Upper lobe of left lung (tissue), 6 donors: ENCODE measurements around the gene IL16. TPM values are rescaled to one million over a fixed set of nuclear protein-coding genes. Genes with fewer than 3 reads are reported as not detected.
"Not testable (repeated sequence)": the region's sequence is repeated elsewhere in the genome, so short reads cannot be mapped to it uniquely, and the experiment has no call there.

ENCODE experiments used
- ATAC-seq, 2 donors: fragments of 200-7000 bp; cut with Tn5 transposase; one replicate each; pipeline ENCODE4 v1.9.1; 2022; ENCODE audit warnings: mild to moderate bottlenecking in 2 of 2, moderate library complexity in 2 of 2; ENCODE audit not compliant: low FRiP score in 2 of 2
- DNase-seq, 2 donors: peaks; one replicate each; pipeline ENCODE4 v3.0.0-alpha.2; 2019 to 2020
- H3K27ac ChIP-seq, 4 donors: fragments of 200-600 bp; sonication (generic); one replicate each; pipeline ENCODE4 v1.5.1; 2016 to 2019
- H3K27me3 ChIP-seq, 4 donors: fragments of 200-600 bp; sonication (generic); one replicate each; pipeline ENCODE4 v1.5.1; 2017 to 2019
- H3K36me3 ChIP-seq, 4 donors: fragments of 200-600 bp; sonication (generic); one replicate each; pipeline ENCODE4 v1.5.1; 2016 to 2019
- H3K4me1 ChIP-seq, 4 donors: fragments of 200-600 bp; sonication (generic); one replicate each; pipeline ENCODE4 v1.5.1; 2018 to 2019
- H3K4me3 ChIP-seq, 4 donors: fragments of 200-600 bp; sonication (generic); one replicate each; pipeline ENCODE4 v1.5.1; 2017 to 2019; ENCODE audit warnings: mild to moderate bottlenecking in 2 of 4, moderate library complexity in 1 of 4
- H3K9me3 ChIP-seq, 4 donors: fragments of 200-600 bp; sonication (generic); one replicate each; pipeline ENCODE4 v1.5.1; 2018 to 2019
- EP300 ChIP-seq, 4 donors: sonication (generic); formaldehyde crosslinking; IDR thresholded peaks; one replicate each; pipeline ENCODE4 v1.5.1; 2017; ENCODE audit warnings: antibody characterized with exemption in 4 of 4, control low read depth in 2 of 4
- POLR2A ChIP-seq, 4 donors: fragments of 450-650 bp; IDR thresholded peaks; one replicate each; pipeline ENCODE4 v1.5.1; 2016 to 2017; ENCODE audit warnings: antibody characterized with exemption in 4 of 4, mild to moderate bottlenecking in 2 of 4
- POLR2AphosphoS5 ChIP-seq, 2 donors: sonication (generic); formaldehyde crosslinking; IDR thresholded peaks; one replicate each; pipeline ENCODE4 v1.5.1; 2017; ENCODE audit warnings: antibody characterized with exemption in 2 of 2
- WGBS, 2 donors: methylation state at CpG; one replicate each; pipeline ENCODE4 v1.1.5; 2017 to 2018; 5-methylcytosine and 5-hydroxymethylcytosine counted together
- total RNA-seq, 6 donors: library from RNA; depleted of rRNA in 4 of 6; stranded (reverse); fragments of >200 nt in 4 of 6; gene quantifications; one replicate each; pipeline versions ENCODE4 v1.1.0 to v1.2.1, GENCODE V29; 2016 to 2021
- TF ChIP-seq, protein P1 (sequence below), 6 experiments: fragments of 450-650 bp in 4 of 6; fragments of 200-600 bp in 2 of 6; sonication (generic) in 2 of 6; IDR thresholded peaks; one replicate each; pipeline ENCODE4 v1.5.1; 2016 to 2019; ENCODE audit warnings: antibody characterized with exemption in 6 of 6
- donor health status: DM: no; HTN: no; CAD: no; lungs with moderate emphysema.
- donor health status: DM: no; HTN: yes; CAD: no; lungs with severe emphysema.

Gene IL16
- total RNA-seq, 6 donors from 2014 or later = 18.9 to 102 (median 31.8) TPM

DNA sequence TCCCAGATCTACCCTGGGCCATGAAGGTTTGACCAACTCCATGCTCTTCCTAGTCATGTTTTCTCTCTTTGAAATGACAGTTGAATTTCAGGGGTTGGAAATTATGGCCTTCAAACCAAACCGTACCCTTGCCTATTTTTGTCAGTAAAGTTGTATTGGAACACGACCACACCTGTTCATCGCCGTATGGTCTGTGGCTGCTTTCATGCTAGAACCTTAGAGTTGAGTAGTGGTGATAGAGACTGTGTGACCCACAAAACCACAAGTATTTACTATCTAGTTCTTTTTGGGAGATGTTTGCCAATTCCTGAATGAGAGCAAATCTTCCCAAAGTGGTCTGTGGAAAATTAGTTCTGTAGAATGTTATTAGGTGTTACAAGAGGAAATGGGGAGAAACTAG, 151.2 kb downstream of the IL16 start:
- no peak for TF ChIP-seq POLR2A (IDR thresholded peaks at IDR 0.05)
- no peak for TF ChIP-seq POLR2AphosphoS5 (IDR thresholded peaks at IDR 0.05)
- TF ChIP-seq, protein P1, sequence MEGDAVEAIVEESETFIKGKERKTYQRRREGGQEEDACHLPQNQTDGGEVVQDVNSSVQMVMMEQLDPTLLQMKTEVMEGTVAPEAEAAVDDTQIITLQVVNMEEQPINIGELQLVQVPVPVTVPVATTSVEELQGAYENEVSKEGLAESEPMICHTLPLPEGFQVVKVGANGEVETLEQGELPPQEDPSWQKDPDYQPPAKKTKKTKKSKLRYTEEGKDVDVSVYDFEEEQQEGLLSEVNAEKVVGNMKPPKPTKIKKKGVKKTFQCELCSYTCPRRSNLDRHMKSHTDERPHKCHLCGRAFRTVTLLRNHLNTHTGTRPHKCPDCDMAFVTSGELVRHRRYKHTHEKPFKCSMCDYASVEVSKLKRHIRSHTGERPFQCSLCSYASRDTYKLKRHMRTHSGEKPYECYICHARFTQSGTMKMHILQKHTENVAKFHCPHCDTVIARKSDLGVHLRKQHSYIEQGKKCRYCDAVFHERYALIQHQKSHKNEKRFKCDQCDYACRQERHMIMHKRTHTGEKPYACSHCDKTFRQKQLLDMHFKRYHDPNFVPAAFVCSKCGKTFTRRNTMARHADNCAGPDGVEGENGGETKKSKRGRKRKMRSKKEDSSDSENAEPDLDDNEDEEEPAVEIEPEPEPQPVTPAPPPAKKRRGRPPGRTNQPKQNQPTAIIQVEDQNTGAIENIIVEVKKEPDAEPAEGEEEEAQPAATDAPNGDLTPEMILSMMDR (IDR thresholded peaks at IDR 0.05) = no peak
- TF ChIP-seq EP300 (IDR thresholded peaks at IDR 0.05) = no peak
- Histone ChIP-seq H3K4me1 (no peaks in the 10 kb centered on the region), H3K27ac (no peak overlapping the region), H3K9me3 (no peaks in the 10 kb centered on the region), H3K36me3 (no peaks in the 10 kb centered on the region), H3K27me3 (no peaks in the 10 kb centered on the region), H3K4me3 (no peak overlapping the region)
- 92 to 99% methylated on average over 4 of the region's 4 CpGs for WGBS, 2 donors
- ATAC-seq (no peak), DNase-seq (no peak)

DNA sequence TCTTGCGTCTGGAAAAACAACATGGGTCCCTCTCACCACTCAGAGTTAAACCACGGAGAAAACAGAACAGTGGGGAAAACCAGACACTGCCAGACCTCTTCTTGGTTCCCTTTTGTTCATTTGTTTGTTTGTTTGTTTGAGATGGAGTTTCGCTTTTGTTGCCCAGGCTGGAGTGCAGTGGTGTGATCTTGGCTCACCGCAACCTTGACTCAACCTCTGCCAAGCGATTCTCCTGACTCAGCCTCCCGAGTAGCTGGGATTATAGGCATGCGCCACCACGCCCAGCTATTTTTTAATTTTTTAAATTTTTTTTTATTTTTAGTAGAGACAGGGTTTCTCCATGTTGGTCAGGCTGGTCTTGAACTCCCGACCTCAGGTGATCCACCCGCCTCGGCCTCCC, 152.0 kb downstream of the IL16 start:
- H3K4me3 ChIP-seq, H3K27me3 ChIP-seq, H3K4me1 ChIP-seq, ATAC-seq, H3K36me3 ChIP-seq, DNase-seq, H3K9me3 ChIP-seq, H3K27ac ChIP-seq: not testable (repeated sequence)
- 89 to 95% methylated on average over 11 of the region's 11 CpGs for WGBS, 2 donors

DNA sequence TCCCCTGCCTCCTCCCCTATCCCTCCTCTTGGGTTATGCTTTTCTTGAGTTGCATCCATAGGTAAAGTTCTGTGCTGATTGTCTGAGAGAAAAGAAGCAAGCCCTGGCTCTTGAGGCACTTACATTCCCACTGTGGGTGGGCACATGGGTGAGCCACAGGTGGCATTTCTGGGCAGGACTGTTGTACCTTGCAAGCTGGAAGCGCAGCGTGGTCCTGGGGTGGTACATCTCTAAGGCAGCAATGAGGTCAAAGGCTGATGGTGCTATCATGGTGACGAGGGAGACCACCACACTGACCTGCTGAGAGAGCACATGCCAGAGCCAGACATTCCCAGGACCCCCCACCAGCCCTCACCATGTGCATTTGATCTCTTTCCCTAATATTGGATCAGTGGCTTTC, 152.6 kb downstream of the IL16 start:
- Histone ChIP-seq H3K27ac (no peak overlapping the region), H3K4me3 (no peak overlapping the region), H3K36me3 (no peaks in the 10 kb centered on the region), H3K4me1 (no peaks in the 10 kb centered on the region), H3K9me3 (no peaks in the 10 kb centered on the region), H3K27me3 (no peaks in the 10 kb centered on the region)
- TF ChIP-seq, protein P1 (IDR thresholded peaks at IDR 0.05) = no peak
- TF ChIP-seq POLR2A (IDR thresholded peaks at IDR 0.05) = no peak
- TF ChIP-seq EP300 (IDR thresholded peaks at IDR 0.05) = no peak
- WGBS, 2 donors = 100% methylated on average over 1 to 3 of the region's 3 CpGs
- ATAC-seq (no peak), DNase-seq (no peak)

DNA sequence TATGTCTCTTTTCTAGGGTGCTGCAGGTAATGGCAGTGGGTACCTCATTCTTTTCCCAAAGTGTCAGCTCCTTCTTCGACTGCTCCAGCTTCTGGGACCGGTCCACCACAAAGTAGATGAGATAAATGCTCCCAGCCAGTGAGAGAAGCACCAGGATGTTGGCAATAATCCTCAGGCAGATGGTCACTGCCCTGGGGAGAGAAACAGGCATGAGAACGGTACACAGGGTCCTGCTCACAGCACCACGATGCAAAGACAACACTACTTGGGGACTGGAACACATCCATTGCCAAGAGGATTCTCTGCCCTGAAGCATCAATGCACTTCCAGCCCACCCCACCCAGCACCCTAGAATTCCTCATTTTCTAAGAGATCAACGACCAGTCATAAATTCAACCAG, 155.0 kb downstream of the IL16 start:
- H3K27me3 ChIP-seq = no peaks in the 10 kb centered on the region
- no peaks in the 10 kb centered on the region for H3K36me3 ChIP-seq
- no peaks in the 10 kb centered on the region for H3K4me1 ChIP-seq
- H3K27ac ChIP-seq = no peak overlapping the region
- H3K4me3 ChIP-seq = no peak overlapping the region
- 65 to 85% methylated on average over 3 to 5 of the region's 5 CpGs for WGBS, 2 donors
- TF ChIP-seq, protein P1 (IDR thresholded peaks at IDR 0.05) = no peak
- TF ChIP-seq EP300 (IDR thresholded peaks at IDR 0.05) (no peak), POLR2AphosphoS5 (IDR thresholded peaks at IDR 0.05) (no peak), POLR2A (IDR thresholded peaks at IDR 0.05) (no peak)
- ATAC-seq = no peak
- no peak for DNase-seq
- H3K9me3 ChIP-seq = no peaks in the 10 kb centered on the region

DNA sequence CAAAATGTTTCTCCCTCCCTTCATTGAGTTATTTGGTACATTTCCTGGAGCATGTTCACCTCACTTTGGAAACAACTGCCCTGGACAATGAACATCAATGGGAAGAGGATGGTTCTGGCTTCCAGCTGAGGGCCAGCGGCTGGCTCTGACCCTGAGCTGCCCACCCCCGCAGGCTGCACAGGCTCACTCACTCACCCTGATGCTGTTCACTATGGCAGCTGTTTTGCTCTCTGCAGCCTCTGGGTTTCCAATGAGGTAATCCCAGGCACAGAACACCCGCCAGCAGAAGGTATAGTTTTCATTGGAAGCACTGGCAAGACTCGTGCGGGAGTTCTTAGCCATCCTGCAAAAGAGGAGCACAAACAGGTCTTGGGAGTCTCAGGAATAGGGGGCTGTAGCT, 159.6 kb downstream of the IL16 start:
- Histone ChIP-seq H3K9me3 (no peaks in the 10 kb centered on the region), H3K27me3 (no peaks in the 10 kb centered on the region), H3K4me1 (no peaks in the 10 kb centered on the region), H3K36me3 (no peaks in the 10 kb centered on the region), H3K4me3 (no peak overlapping the region), H3K27ac (no peak overlapping the region)
- DNase-seq (peak in 1 of 2 donors; percentile 40), ATAC-seq (no peak)
- TF ChIP-seq, protein P1 (IDR thresholded peaks at IDR 0.05) = no peak
- TF ChIP-seq POLR2AphosphoS5 (IDR thresholded peaks at IDR 0.05) (no peak), EP300 (IDR thresholded peaks at IDR 0.05) (no peak)
- 74 to 86% methylated on average over 2 to 5 of the region's 5 CpGs for WGBS, 2 donors
